ENCODE data around the gene AGBL2. TPM values are rescaled to one million over a fixed set of nuclear protein-coding genes. Genes with fewer than 3 reads are reported as not detected.

Gene AGBL2
- total RNA-seq, 4 donors from 2014 or later: 0.29 to 0.89 TPM; not detected in 2

- Histone ChIP-seq H3K9me3 (no peaks in the 10 kb centered on the region), H3K4me3 (no peak overlapping the region), H3K4me1 (peaks cover 5% of the 10 kb centered on the region), H3K27ac (no peak overlapping the region), H3K27me3 (no peaks in the 10 kb centered on the region), H3K36me3 (peaks cover 87% of the 10 kb centered on the region)
- TF ChIP-seq CTCF (IDR thresholded peaks at IDR 0.05): no peak
- no peak for TF ChIP-seq EP300 (IDR thresholded peaks at IDR 0.05)
- TF ChIP-seq POLR2A (IDR thresholded peaks at IDR 0.05): no peak
- no peak for TF ChIP-seq POLR2AphosphoS5 (IDR thresholded peaks at IDR 0.05)
- no peak for DNase-seq (ENCODE audit: low spot score in 2 of 2)
- WGBS: 96% methylated on average over 3 of the region's 3 CpGs
These were observed 7.9 kb upstream of the AGBL2 start for GRCh38 chr11:47723041-47723440.

- Histone ChIP-seq H3K27ac (no peak overlapping the region), H3K4me1 (peaks cover under 1% of the 10 kb centered on the region), H3K9me3 (no peaks in the 10 kb centered on the region), H3K4me3 (no peak overlapping the region), H3K36me3 (peaks cover 88% of the 10 kb centered on the region), H3K27me3 (no peaks in the 10 kb centered on the region)
- TF ChIP-seq CTCF (IDR thresholded peaks at IDR 0.05) (no peak), POLR2AphosphoS5 (IDR thresholded peaks at IDR 0.05) (no peak), POLR2A (IDR thresholded peaks at IDR 0.05) (no peak), EP300 (IDR thresholded peaks at IDR 0.05) (no peak)
- 98% methylated on average over 12 of the region's 12 CpGs for WGBS
- DNase-seq (ENCODE audit: low spot score in 2 of 2): no peak
These were observed 5.5 kb upstream of the AGBL2 start for GRCh38 chr11:47720651-47721050.

GRCh38 chr11:47716692-47717091 lies 1.5 kb upstream of the AGBL2 start:
- Histone ChIP-seq H3K4me1 (peaks cover 5% of the 10 kb centered on the region), H3K36me3 (peaks cover 52% of the 10 kb centered on the region), H3K27ac (no peak overlapping the region), H3K9me3 (no peaks in the 10 kb centered on the region), H3K27me3 (no peaks in the 10 kb centered on the region), H3K4me3 (no peak overlapping the region)
- DNase-seq (ENCODE audit: low spot score in 2 of 2): no peak
- 66% methylated on average over 5 of the region's 5 CpGs for WGBS
- TF ChIP-seq EP300 (IDR thresholded peaks at IDR 0.05): no peak
- no peak for TF ChIP-seq POLR2A (IDR thresholded peaks at IDR 0.05)
- no peak for TF ChIP-seq POLR2AphosphoS5 (IDR thresholded peaks at IDR 0.05)
- TF ChIP-seq CTCF (IDR thresholded peaks at IDR 0.05): no peak

- H3K36me3 ChIP-seq: peaks cover 31% of the 10 kb centered on the region
- 14% methylated on average over 19 of the region's 19 CpGs for WGBS
- H3K9me3 ChIP-seq: no peaks in the 10 kb centered on the region
- peak overlapping the region; percentile 84 for H3K4me3 ChIP-seq
- no peak for TF ChIP-seq CTCF (IDR thresholded peaks at IDR 0.05)
- TF ChIP-seq POLR2A (IDR thresholded peaks at IDR 0.05): no peak
- no peak for TF ChIP-seq POLR2AphosphoS5 (IDR thresholded peaks at IDR 0.05)
- no peak for TF ChIP-seq EP300 (IDR thresholded peaks at IDR 0.05)
- peak overlapping the region; percentile 63 for H3K27ac ChIP-seq
- H3K4me1 ChIP-seq: peaks cover 5% of the 10 kb centered on the region
- no peaks in the 10 kb centered on the region for H3K27me3 ChIP-seq
- DNase-seq (ENCODE audit: low spot score in 2 of 2): peak in 1 of 2 donors; percentile 67
These were observed 551 bp downstream of the AGBL2 start for GRCh38 chr11:47714554-47715081.

GRCh38 chr11:47711816-47712215 lies 3.4 kb downstream of the AGBL2 start:
- H3K4me3 ChIP-seq: no peak overlapping the region
- peaks cover 3% of the 10 kb centered on the region for H3K36me3 ChIP-seq
- peaks cover 5% of the 10 kb centered on the region for H3K4me1 ChIP-seq
- TF ChIP-seq CTCF (IDR thresholded peaks at IDR 0.05) (no peak), EP300 (IDR thresholded peaks at IDR 0.05) (no peak), POLR2A (IDR thresholded peaks at IDR 0.05) (no peak), POLR2AphosphoS5 (IDR thresholded peaks at IDR 0.05) (no peak)
- H3K27me3 ChIP-seq: no peaks in the 10 kb centered on the region
- no peak overlapping the region for H3K27ac ChIP-seq
- 83% methylated on average over 5 of the region's 5 CpGs for WGBS
- H3K9me3 ChIP-seq: no peaks in the 10 kb centered on the region
- no peak for DNase-seq (ENCODE audit: low spot score in 2 of 2)

All from suprapubic skin (tissue), 4 donors.